Activated CD4-positive, alpha-beta T cell treated with anti-CD3 and anti-CD28 coated beads, Interleukin-2, amount 10 ng/mL, durations not matched to agents 24 days and 14 days (primary cell): ENCODE data around the gene BIRC2. TPM values are rescaled to one million over a fixed set of nuclear protein-coding genes. Genes with fewer than 3 reads are reported as not detected.

Experiments
- DNase-seq: peaks from one replicate; pipeline ENCODE4 v3.0.0; 2022
- H3K27ac Mint-ChIP-seq: one replicate; pipeline ENCODE4 v1.8.0; 2022; ENCODE audit warnings: mild to moderate bottlenecking, mixed read lengths
- H3K27me3 Mint-ChIP-seq: one replicate; pipeline ENCODE4 v1.8.0; 2022; ENCODE audit warnings: mixed read lengths
- H3K36me3 Mint-ChIP-seq: one replicate; pipeline ENCODE4 v1.8.0; 2022; ENCODE audit warnings: low read depth, mild to moderate bottlenecking, mixed read lengths
- H3K4me1 Mint-ChIP-seq: one replicate; pipeline ENCODE4 v1.8.0; 2021; ENCODE audit warnings: mixed read lengths
- H3K4me3 Mint-ChIP-seq: one replicate; pipeline ENCODE4 v1.8.0; 2022; ENCODE audit warnings: mild to moderate bottlenecking, moderate library complexity, mixed read lengths
- H3K9me3 Mint-ChIP-seq: one replicate; pipeline ENCODE4 v1.8.0; 2021; ENCODE audit warnings: mixed read lengths
- intact Hi-C: fragments of 100-400 bp; cut with micrococcal nuclease; formaldehyde crosslinking; loops from one replicate; pipeline ENCODE4 v1.15.1; 2023
- total RNA-seq: library from RNA; stranded (reverse); gene quantifications from 2 replicates; pipeline ENCODE4 v1.2.3, GENCODE V29; 2022

Gene BIRC2
- total RNA-seq, 1 donor from 2014 or later = 30.8 TPM

GRCh38 chr11:102316346-102316904, 30.6 kb upstream of the BIRC2 start:
- intact Hi-C loops = no loop called here
- Mint-ChIP-seq H3K27me3 (peaks cover 2% of the 10 kb centered on the region), H3K4me3 (peak overlapping the region; percentile 91), H3K36me3 (peaks cover 33% of the 10 kb centered on the region), H3K9me3 (no peaks in the 10 kb centered on the region), H3K27ac (peak overlapping the region; percentile 93), H3K4me1 (peaks cover 57% of the 10 kb centered on the region)
- DNase-seq = peak; percentile 69

DNA sequence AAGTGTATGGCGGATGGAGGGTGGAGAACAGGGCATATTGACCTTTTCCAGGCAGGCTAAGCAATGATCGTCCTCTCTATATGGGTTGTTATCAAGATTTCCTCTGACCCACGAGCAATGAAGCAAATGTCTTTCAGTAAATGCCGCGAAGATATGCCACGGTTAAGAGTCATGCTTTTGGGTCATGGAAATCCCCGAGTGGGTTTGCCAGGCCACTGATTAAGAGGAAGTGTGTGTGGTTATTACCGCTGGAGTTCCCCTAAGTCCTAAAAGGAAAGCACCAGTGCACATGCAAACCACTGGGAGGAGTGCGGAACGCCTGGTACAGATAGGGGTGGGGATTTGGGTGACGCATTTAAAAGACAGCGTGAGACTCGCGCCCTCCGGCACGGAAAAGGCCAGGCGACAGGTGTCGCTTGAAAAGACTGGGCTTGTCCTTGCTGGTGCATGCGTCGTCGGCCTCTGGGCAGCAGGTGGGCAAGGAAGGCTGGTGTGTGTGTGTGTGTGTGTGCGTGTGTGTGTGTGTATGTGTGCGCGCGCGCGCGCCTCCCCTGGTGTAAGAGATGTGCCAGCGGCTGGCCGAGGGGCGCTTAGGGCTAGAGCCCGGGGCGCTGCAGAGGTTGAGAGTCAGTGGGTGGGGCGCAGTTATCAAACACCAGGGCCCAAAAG, 29.8 kb upstream of the BIRC2 start, which contains the start of gene BIRC3:
BIRC3 (plus strand) TSS at position 386 of the 669 bp plus-strand sequence. CDS start 7,026 bp downstream, outside the sequence.
- peak; percentile 97 for DNase-seq
- Mint-ChIP-seq H3K4me3 (peak within 1 kb of the TSS; percentile 91), H3K9me3 (no peaks in the 10 kb centered on the region), H3K4me1 (peaks cover 64% of the 10 kb centered on the region), H3K27me3 (peaks cover 2% of the 10 kb centered on the region), H3K27ac (peak within 1 kb of the TSS; percentile 93), H3K36me3 (peaks cover 40% of the 10 kb centered on the region)
- intact Hi-C loops = loop anchor here (1.0 kb wide), 6 partner anchors 11 to 282 kb away; partner anchors contain the start of gene BIRC2

DNA sequence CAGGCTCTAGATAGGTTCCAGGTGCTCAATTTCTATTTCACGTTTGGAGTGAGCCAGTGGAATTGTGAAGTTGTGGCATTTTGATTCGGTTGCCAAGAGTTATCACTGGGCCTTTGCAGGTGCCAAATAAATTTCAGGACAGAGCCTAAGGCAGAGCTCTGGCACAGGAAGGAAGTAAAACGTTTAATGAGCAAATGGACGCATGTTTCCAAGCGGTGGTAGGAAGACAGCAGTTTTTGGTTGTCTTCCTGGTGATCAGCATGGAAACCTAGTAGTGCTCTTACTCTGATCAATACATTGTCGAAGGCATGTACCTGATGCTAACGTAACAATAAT, 29.3 kb upstream of the BIRC2 start:
- intact Hi-C loops = loop anchor here (1.0 kb wide), 6 partner anchors 11 to 282 kb away; partner anchors contain the start of gene BIRC2
- Mint-ChIP-seq H3K36me3 (peaks cover 44% of the 10 kb centered on the region), H3K9me3 (no peaks in the 10 kb centered on the region), H3K27me3 (peaks cover 2% of the 10 kb centered on the region), H3K4me1 (peaks cover 64% of the 10 kb centered on the region), H3K4me3 (peak overlapping the region; percentile 91), H3K27ac (peak overlapping the region; percentile 93)
- DNase-seq = no peak

- peak overlapping the region; percentile 91 for H3K4me3 Mint-ChIP-seq
- peaks cover 2% of the 10 kb centered on the region for H3K27me3 Mint-ChIP-seq
- peak; percentile 84 for DNase-seq
- intact Hi-C loops = no loop called here
- H3K36me3 Mint-ChIP-seq = peaks cover 47% of the 10 kb centered on the region
- H3K9me3 Mint-ChIP-seq = no peaks in the 10 kb centered on the region
- peak overlapping the region; percentile 88 for H3K27ac Mint-ChIP-seq
- peaks cover 60% of the 10 kb centered on the region for H3K4me1 Mint-ChIP-seq
Observed at GRCh38 chr11:102318469-102318868, 28.5 kb upstream of the BIRC2 start.

- peak overlapping the region; percentile 88 for H3K27ac Mint-ChIP-seq
- peak overlapping the region; percentile 91 for H3K4me3 Mint-ChIP-seq
- intact Hi-C loops = no loop called here
- peaks cover 53% of the 10 kb centered on the region for H3K36me3 Mint-ChIP-seq
- no peaks in the 10 kb centered on the region for H3K9me3 Mint-ChIP-seq
- no peak for DNase-seq
- peaks cover 2% of the 10 kb centered on the region for H3K27me3 Mint-ChIP-seq
- peaks cover 57% of the 10 kb centered on the region for H3K4me1 Mint-ChIP-seq
Observed at GRCh38 chr11:102319544-102319943, 27.5 kb upstream of the BIRC2 start.

DNA sequence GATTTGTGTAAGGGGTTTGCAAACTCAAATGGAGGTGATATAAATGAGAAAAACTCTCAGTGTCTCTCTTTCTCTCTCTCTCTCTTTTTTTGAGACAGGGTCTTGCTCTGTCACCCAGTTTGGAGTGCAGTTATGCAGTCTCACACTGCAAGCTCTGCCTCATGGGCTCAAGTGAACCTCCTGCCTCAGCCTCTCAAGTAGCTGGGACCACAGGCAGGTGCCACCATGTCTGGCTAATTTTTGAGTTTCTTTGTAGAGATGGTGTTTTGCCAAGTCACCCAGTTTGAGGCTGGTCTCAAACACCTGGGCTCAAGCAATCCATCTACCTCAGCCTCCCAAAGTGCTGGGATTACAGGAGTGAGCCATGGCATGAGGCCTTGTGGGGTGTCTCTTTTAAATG, 26.8 kb upstream of the BIRC2 start:
- DNase-seq = no peak
- H3K27me3 Mint-ChIP-seq = peaks cover 2% of the 10 kb centered on the region
- intact Hi-C loops = no loop called here
- peak overlapping the region; percentile 91 for H3K4me3 Mint-ChIP-seq
- H3K36me3 Mint-ChIP-seq = peaks cover 58% of the 10 kb centered on the region
- peak overlapping the region; percentile 88 for H3K27ac Mint-ChIP-seq
- H3K4me1 Mint-ChIP-seq = peaks cover 60% of the 10 kb centered on the region
- no peaks in the 10 kb centered on the region for H3K9me3 Mint-ChIP-seq

GRCh38 chr11:102320679-102321078, 26.3 kb upstream of the BIRC2 start:
- Mint-ChIP-seq H3K36me3 (peaks cover 60% of the 10 kb centered on the region), H3K27ac (peak overlapping the region; percentile 88), H3K4me1 (peaks cover 56% of the 10 kb centered on the region), H3K4me3 (peak overlapping the region; percentile 91), H3K9me3 (no peaks in the 10 kb centered on the region), H3K27me3 (peaks cover 2% of the 10 kb centered on the region)
- intact Hi-C loops = no loop called here
- no peak for DNase-seq

- intact Hi-C loops = no loop called here
- peaks cover 50% of the 10 kb centered on the region for H3K4me1 Mint-ChIP-seq
- peak overlapping the region; percentile 69 for H3K27ac Mint-ChIP-seq
- no peaks in the 10 kb centered on the region for H3K27me3 Mint-ChIP-seq
- H3K9me3 Mint-ChIP-seq = no peaks in the 10 kb centered on the region
- DNase-seq = no peak
- H3K36me3 Mint-ChIP-seq = peaks cover 70% of the 10 kb centered on the region
- peak overlapping the region; percentile 82 for H3K4me3 Mint-ChIP-seq
Observed at GRCh38 chr11:102322560-102322959, 24.5 kb upstream of the BIRC2 start.

GRCh38 chr11:102323542-102324251, 23.3 kb upstream of the BIRC2 start:
- no peak overlapping the region for H3K4me3 Mint-ChIP-seq
- no peaks in the 10 kb centered on the region for H3K27me3 Mint-ChIP-seq
- H3K4me1 Mint-ChIP-seq = peaks cover 47% of the 10 kb centered on the region
- H3K27ac Mint-ChIP-seq = no peak overlapping the region
- no peaks in the 10 kb centered on the region for H3K9me3 Mint-ChIP-seq
- peaks cover 73% of the 10 kb centered on the region for H3K36me3 Mint-ChIP-seq
- DNase-seq = no peak
- intact Hi-C loops = loop anchor here (2.0 kb wide), 1 partner anchor 73 kb away; no protein-coding TSS in a partner anchor

GRCh38 chr11:102325088-102325487, 21.9 kb upstream of the BIRC2 start:
- intact Hi-C loops = loop anchor here (1.0 to 2.0 kb wide), 2 partner anchors 37 to 72 kb away; no protein-coding TSS in a partner anchor
- Mint-ChIP-seq H3K27ac (no peak overlapping the region), H3K27me3 (no peaks in the 10 kb centered on the region), H3K4me3 (peak overlapping the region; percentile 17), H3K4me1 (peaks cover 42% of the 10 kb centered on the region), H3K36me3 (peaks cover 74% of the 10 kb centered on the region), H3K9me3 (no peaks in the 10 kb centered on the region)
- no peak for DNase-seq

GRCh38 chr11:102328748-102329147, 18.3 kb upstream of the BIRC2 start:
- Mint-ChIP-seq H3K27ac (no peak overlapping the region), H3K4me3 (no peak overlapping the region), H3K9me3 (no peaks in the 10 kb centered on the region), H3K27me3 (no peaks in the 10 kb centered on the region), H3K4me1 (peaks cover 33% of the 10 kb centered on the region), H3K36me3 (peaks cover 76% of the 10 kb centered on the region)
- intact Hi-C loops = no loop called here
- DNase-seq = no peak

GRCh38 chr11:102330231-102330630, 16.8 kb upstream of the BIRC2 start:
- H3K9me3 Mint-ChIP-seq = no peaks in the 10 kb centered on the region
- DNase-seq = no peak
- peak overlapping the region; percentile 16 for H3K27ac Mint-ChIP-seq
- H3K36me3 Mint-ChIP-seq = peaks cover 72% of the 10 kb centered on the region
- H3K27me3 Mint-ChIP-seq = no peaks in the 10 kb centered on the region
- peaks cover 25% of the 10 kb centered on the region for H3K4me1 Mint-ChIP-seq
- no peak overlapping the region for H3K4me3 Mint-ChIP-seq
- intact Hi-C loops = no loop called here

DNA sequence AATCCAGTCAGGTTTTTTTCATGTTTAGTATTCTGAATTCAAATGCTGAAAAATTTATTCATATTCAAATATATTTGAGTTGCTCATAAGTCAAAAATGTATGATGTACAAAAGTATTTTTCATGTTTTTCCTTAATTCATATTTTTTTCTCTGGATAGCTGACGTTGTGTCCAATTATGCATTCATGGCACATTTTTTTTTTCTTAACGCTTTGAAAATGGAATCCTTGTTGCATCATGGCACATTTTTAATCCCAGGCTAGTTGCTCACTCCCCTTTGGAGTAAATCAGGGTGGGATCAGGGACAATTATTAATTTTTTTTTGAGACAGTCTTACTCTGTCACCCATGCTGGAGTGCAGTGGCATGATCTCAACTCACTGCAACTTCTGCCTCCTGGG, 15.7 kb upstream of the BIRC2 start:
- H3K4me3 Mint-ChIP-seq = no peak overlapping the region
- peaks cover 67% of the 10 kb centered on the region for H3K36me3 Mint-ChIP-seq
- no peaks in the 10 kb centered on the region for H3K9me3 Mint-ChIP-seq
- peaks cover 23% of the 10 kb centered on the region for H3K4me1 Mint-ChIP-seq
- DNase-seq = no peak
- H3K27ac Mint-ChIP-seq = no peak overlapping the region
- H3K27me3 Mint-ChIP-seq = no peaks in the 10 kb centered on the region
- intact Hi-C loops = no loop called here

DNA sequence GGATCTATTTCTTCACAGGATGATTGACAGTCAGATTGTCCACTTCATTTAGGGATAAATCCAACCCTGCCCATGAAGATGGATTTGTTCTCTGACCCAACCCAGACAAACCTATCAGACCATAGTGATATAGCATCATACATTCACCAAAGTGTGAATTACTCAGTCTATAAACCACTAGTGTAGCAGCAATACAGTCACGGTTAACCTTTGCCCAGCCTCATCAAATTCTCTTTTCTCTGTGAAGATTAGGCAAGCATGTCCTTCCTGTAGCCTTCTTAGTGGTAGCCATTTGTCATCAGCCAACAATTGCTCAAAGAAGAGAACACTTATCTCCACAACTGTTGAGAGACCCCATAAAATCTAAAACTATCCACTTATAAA, 14.4 kb upstream of the BIRC2 start:
- DNase-seq = no peak
- intact Hi-C loops = no loop called here
- Mint-ChIP-seq H3K27me3 (no peaks in the 10 kb centered on the region), H3K4me3 (no peak overlapping the region), H3K9me3 (no peaks in the 10 kb centered on the region), H3K36me3 (peaks cover 65% of the 10 kb centered on the region), H3K4me1 (peaks cover 18% of the 10 kb centered on the region), H3K27ac (no peak overlapping the region)
